H9 (cell line): ENCODE results near the gene PAX3. TPM values are rescaled to one million over a fixed set of nuclear protein-coding genes. Genes with fewer than 3 reads are reported as not detected.

Experiments
- DNase-seq: peaks from one replicate; pipeline ENCODE4 v3.0.0-alpha.2; 2017
- H2AFZ ChIP-seq: one replicate; pipeline ENCODE4 v1.6.1; 2013; ENCODE audit warnings: mild to moderate bottlenecking, low read length, control low read depth, moderate library complexity
- H2AK5ac ChIP-seq: 2 replicates; pipeline ENCODE4 v1.6.1; 2013; ENCODE audit warnings: low read length, control low read depth, mixed read lengths; ENCODE audit not compliant: insufficient read length
- H2BK120ac ChIP-seq: one replicate; pipeline ENCODE4 v1.6.1; 2013; ENCODE audit warnings: low read depth, mild to moderate bottlenecking, low read length, control low read depth, inconsistent platforms; ENCODE audit not compliant: poor library complexity, severe bottlenecking
- H2BK12ac ChIP-seq: 2 replicates; pipeline ENCODE4 v1.6.1; 2013; ENCODE audit warnings: low read length, control low read depth, mixed read lengths, low read depth; ENCODE audit not compliant: insufficient read length
- H2BK15ac ChIP-seq: 2 replicates; pipeline ENCODE4 v1.6.1; 2013; ENCODE audit warnings: low read depth, low read length, control low read depth
- H2BK20ac ChIP-seq: one replicate; pipeline ENCODE4 v1.6.1; 2013; ENCODE audit warnings: low read depth, mild to moderate bottlenecking, low read length, control low read depth, inconsistent platforms; ENCODE audit not compliant: poor library complexity, severe bottlenecking
- H2BK5ac ChIP-seq: 2 replicates; pipeline ENCODE4 v1.6.1; 2013; ENCODE audit warnings: low read length, control low read depth, mixed read lengths; ENCODE audit not compliant: insufficient read length
- H3K14ac ChIP-seq: 2 replicates; pipeline ENCODE4 v1.6.1; 2013; ENCODE audit warnings: low read length, control low read depth; ENCODE audit not compliant: insufficient read depth
- H3K18ac ChIP-seq: 2 replicates; pipeline ENCODE4 v1.6.1; 2013; ENCODE audit warnings: low read depth, mild to moderate bottlenecking, mixed read lengths, low read length, control low read depth; ENCODE audit not compliant: insufficient read length
- H3K23ac ChIP-seq: 2 replicates; pipeline ENCODE4 v1.6.1; 2013; ENCODE audit warnings: low read length, control low read depth, mixed read lengths, low read depth; ENCODE audit not compliant: insufficient read length
- H3K23me2 ChIP-seq: 2 replicates; pipeline ENCODE4 v1.6.1; 2013; ENCODE audit warnings: low read depth, mild to moderate bottlenecking, mixed read lengths, low read length, control low read depth; ENCODE audit not compliant: insufficient read length, poor library complexity, severe bottlenecking
- H3K27ac ChIP-seq: 2 replicates; pipeline ENCODE4 v1.5.1; 2013; ENCODE audit warnings: low read length, control low read depth, mixed read lengths, low read depth; ENCODE audit not compliant: insufficient read length
- H3K27me3 ChIP-seq: 2 replicates; pipeline ENCODE4 v1.6.1; 2013; ENCODE audit warnings: low read length, control low read depth, inconsistent platforms; ENCODE audit not compliant: insufficient read depth
- H3K4ac ChIP-seq: 2 replicates; pipeline ENCODE4 v1.6.1; 2013; ENCODE audit warnings: low read depth, mild to moderate bottlenecking, control low read depth, inconsistent platforms, low read length, moderate library complexity
- H3K4me1 ChIP-seq: 2 replicates; pipeline ENCODE4 v1.6.1; 2013; ENCODE audit warnings: low read length, control low read depth, inconsistent platforms; ENCODE audit not compliant: insufficient read depth
- H3K4me2 ChIP-seq: 2 replicates; pipeline ENCODE4 v1.6.1; 2013; ENCODE audit warnings: low read length, control low read depth, mixed read lengths; ENCODE audit not compliant: insufficient read length, insufficient read depth
- H3K56ac ChIP-seq: 2 replicates; pipeline ENCODE4 v1.6.1; 2013; ENCODE audit warnings: low read depth, mild to moderate bottlenecking, mixed read lengths, low read length, control low read depth; ENCODE audit not compliant: insufficient read length
- H3K79me1 ChIP-seq: 2 replicates; pipeline ENCODE4 v1.6.1; 2013; ENCODE audit warnings: low read depth, mild to moderate bottlenecking, moderate library complexity, low read length, control low read depth, inconsistent platforms; ENCODE audit not compliant: insufficient read depth, poor library complexity, severe bottlenecking
- H3K79me2 ChIP-seq: 2 replicates; pipeline ENCODE4 v1.6.1; 2013; ENCODE audit warnings: low read length, control low read depth, inconsistent platforms; ENCODE audit not compliant: insufficient read depth
- H3K9ac ChIP-seq: 2 replicates; pipeline ENCODE4 v1.6.1; 2013; ENCODE audit warnings: low read length, control low read depth, mixed read lengths; ENCODE audit not compliant: insufficient read length; ENCODE audit errors: extremely low read depth
- H3K9me3 ChIP-seq: one replicate; pipeline ENCODE4 v1.6.1; 2013; ENCODE audit warnings: low read depth, low read length, inconsistent platforms; ENCODE audit not compliant: control insufficient read depth
- H3T11ph ChIP-seq: one replicate; pipeline ENCODE4 v1.6.1; 2013; ENCODE audit warnings: mild to moderate bottlenecking, low read length, control low read depth, inconsistent platforms
- H4K20me1 ChIP-seq: one replicate; pipeline ENCODE4 v1.6.1; 2013; ENCODE audit not compliant: control insufficient read depth, insufficient read length, insufficient read depth
- H4K5ac ChIP-seq: 2 replicates; pipeline ENCODE4 v1.6.1; 2013; ENCODE audit warnings: low read depth, mild to moderate bottlenecking, mixed read lengths, low read length, control low read depth; ENCODE audit not compliant: insufficient read length
- H4K8ac ChIP-seq: replicated peaks from 2 replicates; pipeline ENCODE4 v1.6.1; 2013; ENCODE audit warnings: low read length, control low read depth, mixed read lengths, low read depth; ENCODE audit not compliant: insufficient read length
- H4K91ac ChIP-seq: 2 replicates; pipeline ENCODE4 v1.6.1; 2013; ENCODE audit warnings: low read depth, mild to moderate bottlenecking, moderate library complexity, mixed read lengths, low read length, control low read depth; ENCODE audit not compliant: insufficient read length
- H3K27ac Mint-ChIP-seq, 3 experiments: 2 replicates in 2 of 3; 3 replicates in 1 of 3; pipeline ENCODE4 v1.8.0; 2020 to 2021; ENCODE audit warnings: mixed read lengths in 3 of 3, mild to moderate bottlenecking in 1 of 3, moderate library complexity in 1 of 3
- H3K27me3 Mint-ChIP-seq: 2 replicates; pipeline ENCODE4 v1.8.0; 2021; ENCODE audit warnings: low read depth, mild to moderate bottlenecking, moderate library complexity, mixed read lengths
- H3K36me3 Mint-ChIP-seq, 3 experiments: 2 replicates in 2 of 3; 3 replicates in 1 of 3; pipeline ENCODE4 v1.8.0; 2020 to 2021; ENCODE audit warnings: low read depth in 3 of 3, mixed read lengths in 3 of 3; ENCODE audit not compliant: insufficient read depth in 1 of 3
- H3K4me1 Mint-ChIP-seq, 2 experiments: 2 replicates each; pipeline ENCODE4 v1.8.0; 2020; ENCODE audit warnings: mixed read lengths in 2 of 2
- H3K4me3 Mint-ChIP-seq, 2 experiments: 2 replicates in 1 of 2; 3 replicates in 1 of 2; pipeline ENCODE4 v1.8.0; 2020 to 2021; ENCODE audit warnings: mild to moderate bottlenecking in 2 of 2, mixed read lengths in 2 of 2, moderate library complexity in 1 of 2
- H3K9me3 Mint-ChIP-seq, 2 experiments: 2 replicates in 1 of 2; 3 replicates in 1 of 2; pipeline ENCODE4 v1.8.0; 2020; ENCODE audit warnings: mild to moderate bottlenecking in 2 of 2, mixed read lengths in 2 of 2, moderate library complexity in 1 of 2
- CTCF ChIP-seq: fragments of 200-600 bp; sonication (generic); conservative IDR thresholded peaks from 3 replicates; pipeline ENCODE4 v1.8.0; 2021; ENCODE audit warnings: antibody characterized with exemption, mild to moderate bottlenecking
- WGBS: extraction: QIAGEN DNeasy Blood & Tissue Kit; methylation state at CpG from one replicate; pipeline ENCODE4 v1.1.7; 2013; ENCODE audit warnings: missing lambda C conversion rate, low lambda C conversion rate, mixed read lengths; ENCODE audit not compliant: insufficient read length; ENCODE audit errors: extremely low coverage; 5-methylcytosine and 5-hydroxymethylcytosine counted together
- total RNA-seq: library from RNA; stranded (reverse); gene quantifications from 2 replicates; pipeline ENCODE4 v1.2.1, GENCODE V29; 2021

Gene PAX3
- total RNA-seq, 1 experiment from 2014 or later = not detected

GRCh38 chr2:222330910-222331309, 32.1 kb upstream of the PAX3 start:
- H3K4me3 Mint-ChIP-seq = no peak overlapping the region
- Histone ChIP-seq H3K27ac (no peak overlapping the region), H4K5ac (no peak overlapping the region)

More at GRCh38 chr2:222330910-222331309, 32.1 kb upstream of the PAX3 start:
- Mint-ChIP-seq H3K9me3 (peaks cover 9 to 12% of the 10 kb centered on the region in 2 experiments), H3K27ac (no peak overlapping the region), H3K4me1 (0 out of 4 replicates have a peak, but pooled peaks cover 3 to 4% of the 10 kb centered on the region in 2 experiments), H3K27me3 (peaks cover 57% of the 10 kb centered on the region), H3K36me3 (peaks cover 0 to 2% (median 0%) of the 10 kb centered on the region in 3 experiments; a peak in 3 of 7 replicates)
- Histone ChIP-seq H2BK5ac (no peak overlapping the region), H3K56ac (no peak overlapping the region), H3K14ac (no peak overlapping the region), H2BK20ac (no peak overlapping the region), H3K9me3 (no peaks in the 10 kb centered on the region), H3K23me2 (no peaks in the 10 kb centered on the region), H3K4me2 (no peak overlapping the region), H3K9ac (no peak overlapping the region), H2BK12ac (no peak overlapping the region), H3K79me1 (no peaks in the 10 kb centered on the region), H2BK15ac (no peak overlapping the region), H3K23ac (no peak overlapping the region), H3K27me3 (no peaks in the 10 kb centered on the region; the same call in 1 of the 2 replicates), H3K79me2 (no peaks in the 10 kb centered on the region), H4K91ac (no peak overlapping the region), H3K4ac (no peak overlapping the region), H2AK5ac (no peak overlapping the region), H3K18ac (no peak overlapping the region), H4K20me1 (no peaks in the 10 kb centered on the region), H2BK120ac (no peak overlapping the region), H2AFZ (no peak overlapping the region), H4K8ac (no peak overlapping the region), H3K4me1 (no peaks in the 10 kb centered on the region), H3T11ph (no peak overlapping the region)
- WGBS = no CpG with 5 or more reads among the region's 4 CpGs
- no peak for TF ChIP-seq CTCF
- DNase-seq = no peak
